Psoas muscle (tissue), 8 donors: ENCODE measurements around the gene NOS2. TPM values are rescaled to one million over a fixed set of nuclear protein-coding genes. Genes with fewer than 3 reads are reported as not detected.
"Not testable (repeated sequence)": the region's sequence is repeated elsewhere in the genome, so short reads cannot be mapped to it uniquely, and the experiment has no call there.

Source experiments
- ATAC-seq, 4 donors: fragments of 200-7000 bp; cut with Tn5 transposase; one replicate each; pipeline ENCODE4 v1.9.1; 2020; ENCODE audit warnings: moderate library complexity in 3 of 4, mild to moderate bottlenecking in 2 of 4
- DNase-seq, 2 donors: peaks; one replicate each; pipeline ENCODE4 v3.0.0-alpha.2; 2020
- H3K27ac ChIP-seq: fragments of 200-600 bp; one replicate; pipeline ENCODE4 v1.8.0; 2022
- H3K27me3 ChIP-seq, 3 donors: fragments of 200-600 bp in 1 of 3; one replicate each; pipeline versions ENCODE4 v1.6.1 to v1.8.0; 2013 to 2022; ENCODE audit warnings: low read length in 2 of 3, mild to moderate bottlenecking in 2 of 3, moderate library complexity in 1 of 3; ENCODE audit not compliant: insufficient read depth in 3 of 3
- H3K36me3 ChIP-seq, 2 donors: fragments of 200-600 bp in 1 of 2; one replicate each; pipeline versions ENCODE4 v1.6.1 to v1.8.0; 2013 to 2022; ENCODE audit warnings: low read depth in 1 of 2, mild to moderate bottlenecking in 1 of 2, moderate library complexity in 1 of 2; ENCODE audit not compliant: insufficient read depth in 1 of 2
- H3K4me1 ChIP-seq: fragments of 200-600 bp; one replicate; pipeline ENCODE4 v1.8.0; 2022
- H3K4me3 ChIP-seq: fragments of 200-600 bp; one replicate; pipeline ENCODE4 v1.8.0; 2022; ENCODE audit warnings: mild to moderate bottlenecking
- H3K9me3 ChIP-seq: fragments of 200-600 bp; one replicate; pipeline ENCODE4 v1.8.0; 2022
- WGBS, 3 donors: extraction: QIAGEN DNeasy Blood & Tissue Kit; methylation state at CpG; one replicate each; pipeline versions ENCODE4 v1.1.6 to v1.1.7; 2013; 5-methylcytosine and 5-hydroxymethylcytosine counted together
- intact Hi-C, 2 donors: fragments of 100-400 bp; cut with DNase I; formaldehyde crosslinking; loops; one replicate each; pipeline versions ENCODE4 v1.11.0 to v1.14.2; 2022
- polyA plus RNA-seq, 3 donors: library from polyadenylated mRNA; stranded (reverse); fragments of 200-250 nt; gene quantifications; one replicate each; pipeline ENCODE4 v1.2.3, GENCODE V29; 2013
- total RNA-seq, 4 donors: library from RNA; stranded (reverse); fragmentation: NEBNext Ultra II Directional in 2 of 4; extraction: Animal tissue kit (Norgen Biotek cat#: 25700) in 2 of 4; gene quantifications; one replicate each; pipeline versions ENCODE4 v1.2.1 to v1.2.4, GENCODE V29; 2021 to 2023
- TF ChIP-seq, protein P1 (sequence below): fragments of 200-600 bp; IDR thresholded peaks from one replicate; pipeline ENCODE4 v1.8.0; 2022; ENCODE audit warnings: antibody characterized with exemption
- donor health status: healthy with polysubstance abuse.
- donor health status: DM: no; HTN: no; CAD: no; lungs with moderate emphysema.
- donor health status: Bipolar disorder and iron deficiency.
- donor health status: healthy.
- donor health status: DM: yes; HTN: yes; CAD: no.
- donor health status: DM: no; HTN: no; CAD: no.
- donor health status: DM: no; HTN: no; CAD: no.
- donor health status: DM: yes; HTN: yes; CAD: no.

The NOS2 gene
- total and polyA plus RNA-seq, 7 donors: 0.06 to 0.79 (median 0.14) TPM

DNA sequence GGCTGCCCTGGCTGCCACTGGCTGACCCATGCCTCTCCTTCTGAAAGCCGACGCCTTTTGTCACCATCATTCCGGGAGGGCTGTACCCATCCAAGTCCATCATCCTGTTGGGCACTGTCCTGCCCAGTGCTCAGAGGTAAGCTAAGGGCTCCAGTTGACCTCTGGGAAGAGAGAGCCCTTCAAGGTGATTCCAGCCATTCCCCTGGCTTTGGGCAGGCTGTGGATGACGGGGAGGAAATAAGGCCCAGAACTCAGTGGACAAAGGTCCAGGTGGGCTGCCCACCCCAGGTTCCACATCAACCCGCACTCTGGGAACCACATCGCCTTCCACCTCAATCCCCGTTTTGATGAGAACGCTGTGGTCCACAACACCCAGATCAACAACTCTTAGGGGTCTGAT, 45.8 kb downstream of the NOS2 start:
- H3K9me3 ChIP-seq: no peaks in the 10 kb centered on the region
- H3K4me3 ChIP-seq: no peak overlapping the region
- intact Hi-C loops: no loop called here
- TF ChIP-seq, protein P1, sequence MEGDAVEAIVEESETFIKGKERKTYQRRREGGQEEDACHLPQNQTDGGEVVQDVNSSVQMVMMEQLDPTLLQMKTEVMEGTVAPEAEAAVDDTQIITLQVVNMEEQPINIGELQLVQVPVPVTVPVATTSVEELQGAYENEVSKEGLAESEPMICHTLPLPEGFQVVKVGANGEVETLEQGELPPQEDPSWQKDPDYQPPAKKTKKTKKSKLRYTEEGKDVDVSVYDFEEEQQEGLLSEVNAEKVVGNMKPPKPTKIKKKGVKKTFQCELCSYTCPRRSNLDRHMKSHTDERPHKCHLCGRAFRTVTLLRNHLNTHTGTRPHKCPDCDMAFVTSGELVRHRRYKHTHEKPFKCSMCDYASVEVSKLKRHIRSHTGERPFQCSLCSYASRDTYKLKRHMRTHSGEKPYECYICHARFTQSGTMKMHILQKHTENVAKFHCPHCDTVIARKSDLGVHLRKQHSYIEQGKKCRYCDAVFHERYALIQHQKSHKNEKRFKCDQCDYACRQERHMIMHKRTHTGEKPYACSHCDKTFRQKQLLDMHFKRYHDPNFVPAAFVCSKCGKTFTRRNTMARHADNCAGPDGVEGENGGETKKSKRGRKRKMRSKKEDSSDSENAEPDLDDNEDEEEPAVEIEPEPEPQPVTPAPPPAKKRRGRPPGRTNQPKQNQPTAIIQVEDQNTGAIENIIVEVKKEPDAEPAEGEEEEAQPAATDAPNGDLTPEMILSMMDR: no peak
- H3K36me3 ChIP-seq: no peaks in the 10 kb centered on the region
- no peak for ATAC-seq
- no peak for DNase-seq
- 91 to 98% (median 95%) methylated on average over 8 of the region's 8 CpGs for WGBS, 3 donors
- no peak overlapping the region for H3K27ac ChIP-seq
- no peaks in the 10 kb centered on the region for H3K4me1 ChIP-seq
- no peaks in the 10 kb centered on the region for H3K27me3 ChIP-seq

DNA sequence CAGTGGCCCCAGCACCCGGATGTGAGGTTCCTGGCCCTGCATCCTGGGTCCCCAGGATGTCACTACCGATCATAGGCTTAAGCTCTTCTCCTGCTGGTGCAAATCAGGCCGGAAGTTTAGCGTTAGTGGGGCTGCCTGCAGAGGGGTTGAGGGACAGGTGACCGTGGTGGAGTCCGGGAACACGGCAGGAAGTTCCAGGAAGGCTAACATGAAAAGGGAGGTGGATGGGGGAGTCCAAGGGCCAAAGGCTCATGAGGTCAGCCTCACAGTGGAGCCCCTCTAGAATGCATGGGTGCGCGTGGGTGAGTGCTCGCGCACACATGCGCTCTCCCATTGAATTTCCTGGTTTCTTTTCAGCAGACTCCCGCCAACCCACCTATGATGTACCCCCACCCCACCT, 46.6 kb downstream of the NOS2 start:
- H3K27me3 ChIP-seq, DNase-seq, intact Hi-C loops, H3K4me1 ChIP-seq, ATAC-seq, H3K36me3 ChIP-seq, H3K27ac ChIP-seq, H3K9me3 ChIP-seq, H3K4me3 ChIP-seq: not testable (repeated sequence)
- WGBS, 3 donors: 82 to 92% (median 89%) methylated on average over 13 of the region's 13 CpGs

DNA sequence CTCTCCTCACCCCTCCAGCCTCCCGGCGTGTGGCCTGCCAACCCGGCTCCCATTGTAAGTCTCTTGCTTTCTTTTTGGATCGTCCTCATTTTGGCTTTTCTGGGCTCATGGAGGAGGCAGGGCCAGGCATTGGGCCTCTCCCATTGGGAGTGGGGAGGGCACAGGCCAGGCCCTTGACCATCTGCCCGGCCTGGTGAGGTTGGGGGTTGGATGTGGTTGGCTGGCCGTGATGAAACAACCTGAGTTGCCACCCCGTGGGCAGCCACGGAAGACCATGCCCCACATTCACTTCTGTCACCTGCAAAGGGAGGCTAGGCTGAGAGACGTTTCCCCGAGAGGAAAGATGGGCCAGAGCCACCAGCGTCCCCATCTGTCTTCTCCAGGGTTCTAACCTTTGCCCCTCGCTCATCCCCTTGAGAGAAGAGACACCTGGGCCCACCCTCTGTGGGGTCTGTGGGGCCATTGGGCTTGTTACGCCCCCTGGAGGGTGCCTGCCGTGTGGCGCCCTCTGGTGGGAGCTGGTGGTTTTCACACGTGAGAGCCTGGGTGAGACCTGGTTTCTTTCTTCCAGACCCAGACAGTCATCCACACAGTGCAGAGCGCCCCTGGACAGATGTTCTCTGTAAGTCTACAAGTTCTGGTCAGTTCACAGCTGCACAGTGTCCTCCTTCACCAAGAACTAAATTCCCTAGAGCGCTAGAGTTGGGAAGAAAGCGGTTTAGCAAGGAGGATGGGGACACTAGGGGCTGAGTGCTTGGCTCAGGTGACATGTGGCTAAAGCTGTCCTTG, 47.3 kb downstream of the NOS2 start:
- peak in 2 of 4 donors; percentile 33 to 56 for ATAC-seq
- H3K27ac ChIP-seq, H3K27me3 ChIP-seq, H3K4me3 ChIP-seq, intact Hi-C loops, H3K36me3 ChIP-seq, DNase-seq, H3K4me1 ChIP-seq, H3K9me3 ChIP-seq: not testable (repeated sequence)
- WGBS, 3 donors: 80 to 82% (median 82%) methylated on average over 7 to 9 of the region's 19 CpGs

DNA sequence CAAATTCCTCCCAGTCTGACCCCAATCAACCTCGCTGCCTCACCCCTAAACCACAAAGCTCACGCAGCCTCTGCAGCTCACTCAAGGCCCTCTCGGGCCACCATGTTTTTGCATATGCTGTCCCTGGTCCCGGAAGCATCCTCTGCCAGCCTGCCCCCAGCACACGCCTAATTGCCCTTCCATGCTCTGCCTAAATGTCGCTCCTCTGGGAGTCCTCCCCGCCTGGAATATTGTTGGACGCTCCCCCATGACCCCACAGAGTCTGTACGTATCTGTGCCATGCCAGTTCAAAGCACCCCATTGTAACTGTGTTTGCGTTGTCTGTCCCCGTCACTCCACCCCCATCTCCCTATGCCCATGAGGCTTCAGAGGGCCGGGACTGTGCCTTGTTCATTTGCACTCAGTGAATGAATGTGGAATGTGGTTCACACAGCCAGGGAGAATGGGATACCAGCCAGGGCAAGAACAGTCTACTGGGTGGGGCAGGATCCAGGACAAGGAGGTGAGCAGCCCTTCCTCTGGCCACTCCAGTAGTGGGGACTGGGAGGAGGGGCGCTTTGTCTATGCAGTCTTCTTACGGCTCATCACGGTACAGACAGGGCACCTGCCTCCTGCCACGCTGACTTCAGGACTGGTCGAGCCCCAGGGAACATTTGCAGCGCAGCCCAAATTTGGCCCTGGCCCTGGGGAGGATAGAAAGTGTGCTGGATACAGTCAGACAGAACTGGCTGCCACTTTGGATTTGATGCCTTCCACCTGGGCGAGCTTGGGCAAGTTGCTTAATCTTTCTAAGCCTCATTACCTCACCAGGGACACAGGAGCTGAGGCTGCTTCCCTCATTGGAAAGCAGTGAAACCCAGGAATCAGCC, 48.5 kb downstream of the NOS2 start:
- ATAC-seq (peak in 2 of 4 donors; percentile 21 to 60), DNase-seq (no peak)
- H3K27me3 ChIP-seq: no peaks in the 10 kb centered on the region
- H3K4me1 ChIP-seq: no peaks in the 10 kb centered on the region
- WGBS, 3 donors: 70 to 74% (median 70%) methylated on average over 19 of the region's 19 CpGs
- no peak overlapping the region for H3K27ac ChIP-seq
- H3K9me3 ChIP-seq: no peaks in the 10 kb centered on the region
- TF ChIP-seq, protein P1: no peak
- H3K4me3 ChIP-seq: no peak overlapping the region
- intact Hi-C loops: no loop called here
- no peaks in the 10 kb centered on the region for H3K36me3 ChIP-seq

DNA sequence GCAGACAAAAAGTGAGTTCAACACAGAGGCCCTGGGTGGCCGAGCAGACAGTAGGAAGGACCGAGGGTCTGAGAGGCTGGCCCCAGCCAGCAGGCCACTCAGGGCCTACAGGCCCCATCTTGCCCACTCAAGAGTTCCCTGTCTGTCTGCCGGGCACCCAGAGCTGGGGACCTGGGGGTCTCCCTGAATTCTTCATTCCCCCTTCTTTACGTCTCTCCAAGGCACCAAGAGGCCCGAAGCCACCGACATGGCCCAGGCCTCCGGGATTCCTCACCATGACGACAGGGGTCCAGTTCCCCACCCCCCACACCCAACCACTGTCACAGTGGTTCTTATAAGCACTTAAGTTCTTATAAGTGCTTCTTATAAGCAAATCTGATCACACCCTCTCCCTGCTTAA, 49.2 kb downstream of the NOS2 start:
- 75 to 87% (median 85%) methylated on average over 6 to 8 of the region's 8 CpGs for WGBS, 3 donors
- intact Hi-C loops: no loop called here
- DNase-seq: no peak
- no peak for ATAC-seq
- TF ChIP-seq, protein P1: no peak
- H3K4me3 ChIP-seq: no peak overlapping the region
- H3K4me1 ChIP-seq: no peaks in the 10 kb centered on the region
- H3K27ac ChIP-seq: no peak overlapping the region
- H3K9me3 ChIP-seq: no peaks in the 10 kb centered on the region
- H3K27me3 ChIP-seq: no peaks in the 10 kb centered on the region
- no peaks in the 10 kb centered on the region for H3K36me3 ChIP-seq

DNA sequence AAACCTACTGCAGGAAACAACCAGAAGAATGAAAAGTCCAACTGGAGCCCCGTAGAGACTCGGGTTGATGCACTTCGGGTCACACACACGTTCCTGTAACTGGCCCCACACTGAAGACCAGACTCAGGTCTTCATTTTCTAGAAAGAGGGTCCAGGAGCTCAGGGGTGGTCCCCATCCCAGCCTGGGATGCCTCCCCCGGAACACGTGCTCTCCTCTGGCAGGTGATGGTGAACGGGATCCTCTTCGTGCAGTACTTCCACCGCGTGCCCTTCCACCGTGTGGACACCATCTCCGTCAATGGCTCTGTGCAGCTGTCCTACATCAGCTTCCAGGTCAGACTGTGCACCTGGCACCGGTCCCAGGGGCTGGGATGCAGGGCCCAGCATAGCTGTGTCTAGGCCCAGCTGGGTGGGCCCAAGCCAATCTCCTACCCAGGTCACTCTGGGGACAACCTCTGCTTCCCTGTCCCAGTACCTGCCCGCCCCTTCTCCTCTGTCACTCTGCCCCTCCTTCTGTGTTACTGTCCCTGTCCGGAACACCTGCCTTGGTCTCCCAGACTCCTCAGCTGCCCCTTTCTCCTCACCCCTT, 50.7 kb downstream of the NOS2 start:
- H3K27me3 ChIP-seq, intact Hi-C loops, ATAC-seq, H3K4me1 ChIP-seq, H3K36me3 ChIP-seq, DNase-seq, H3K27ac ChIP-seq, H3K4me3 ChIP-seq, H3K9me3 ChIP-seq: not testable (repeated sequence)
- WGBS, 3 donors: 73 to 87% (median 76%) methylated on average over 15 of the region's 15 CpGs
